Measurements from ENCODE around the gene HPCAL1.

DNA sequence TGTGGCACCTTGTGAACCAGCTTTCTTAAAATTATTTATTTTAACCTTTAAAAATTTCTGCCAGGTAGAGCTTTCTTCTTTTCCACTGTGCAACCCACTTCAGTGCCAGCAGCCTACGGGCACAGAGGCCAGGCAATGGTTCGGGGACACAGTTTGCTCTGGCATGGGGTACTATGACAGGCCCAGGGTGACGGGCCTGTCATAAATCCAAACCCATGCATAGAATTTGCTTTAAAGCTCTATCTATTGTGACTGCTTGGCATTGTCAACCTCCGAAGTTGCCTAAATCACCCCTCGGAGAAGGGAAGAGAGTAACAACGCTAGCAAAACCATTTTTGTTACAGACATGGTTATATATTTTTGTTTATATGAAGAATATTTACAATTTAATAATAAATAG, 143.9 kb downstream of the HPCAL1 start:
- TF ChIP-seq EZH2 (IDR thresholded peaks at IDR 0.05; ENCODE audit: borderline replicate concordance, insufficient read depth, low read length, poor library complexity, severe bottlenecking), result no peak
- no peak for TF ChIP-seq CTCF (IDR thresholded peaks at IDR 0.05; ENCODE audit: poor library complexity, severe bottlenecking)
- no peak for TF ChIP-seq EP300 (conservative IDR thresholded peaks at IDR 0.05; ENCODE audit: poor library complexity, severe bottlenecking)
- TF ChIP-seq, protein P1, sequence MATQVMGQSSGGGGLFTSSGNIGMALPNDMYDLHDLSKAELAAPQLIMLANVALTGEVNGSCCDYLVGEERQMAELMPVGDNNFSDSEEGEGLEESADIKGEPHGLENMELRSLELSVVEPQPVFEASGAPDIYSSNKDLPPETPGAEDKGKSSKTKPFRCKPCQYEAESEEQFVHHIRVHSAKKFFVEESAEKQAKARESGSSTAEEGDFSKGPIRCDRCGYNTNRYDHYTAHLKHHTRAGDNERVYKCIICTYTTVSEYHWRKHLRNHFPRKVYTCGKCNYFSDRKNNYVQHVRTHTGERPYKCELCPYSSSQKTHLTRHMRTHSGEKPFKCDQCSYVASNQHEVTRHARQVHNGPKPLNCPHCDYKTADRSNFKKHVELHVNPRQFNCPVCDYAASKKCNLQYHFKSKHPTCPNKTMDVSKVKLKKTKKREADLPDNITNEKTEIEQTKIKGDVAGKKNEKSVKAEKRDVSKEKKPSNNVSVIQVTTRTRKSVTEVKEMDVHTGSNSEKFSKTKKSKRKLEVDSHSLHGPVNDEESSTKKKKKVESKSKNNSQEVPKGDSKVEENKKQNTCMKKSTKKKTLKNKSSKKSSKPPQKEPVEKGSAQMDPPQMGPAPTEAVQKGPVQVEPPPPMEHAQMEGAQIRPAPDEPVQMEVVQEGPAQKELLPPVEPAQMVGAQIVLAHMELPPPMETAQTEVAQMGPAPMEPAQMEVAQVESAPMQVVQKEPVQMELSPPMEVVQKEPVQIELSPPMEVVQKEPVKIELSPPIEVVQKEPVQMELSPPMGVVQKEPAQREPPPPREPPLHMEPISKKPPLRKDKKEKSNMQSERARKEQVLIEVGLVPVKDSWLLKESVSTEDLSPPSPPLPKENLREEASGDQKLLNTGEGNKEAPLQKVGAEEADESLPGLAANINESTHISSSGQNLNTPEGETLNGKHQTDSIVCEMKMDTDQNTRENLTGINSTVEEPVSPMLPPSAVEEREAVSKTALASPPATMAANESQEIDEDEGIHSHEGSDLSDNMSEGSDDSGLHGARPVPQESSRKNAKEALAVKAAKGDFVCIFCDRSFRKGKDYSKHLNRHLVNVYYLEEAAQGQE (IDR thresholded peaks at IDR 0.05; ENCODE audit: borderline replicate concordance), result no peak
- no peak for TF ChIP-seq MXI1 (conservative IDR thresholded peaks at IDR 0.05; ENCODE audit: poor library complexity, severe bottlenecking)
